GM12875 (cell line): ENCODE data around the gene IQCB1.
"Not testable (repeated sequence)": the region's sequence is repeated elsewhere in the genome, so short reads cannot be mapped to it uniquely, and the experiment has no call there.

Experiments
- H3K4me3 ChIP-seq: one replicate; pipeline ENCODE4 v1.5.1; 2011; ENCODE audit warnings: low read depth, low read length, control low read depth
- TF ChIP-seq, protein P1 (sequence below): IDR thresholded peaks from 2 replicates; pipeline ENCODE4 v1.5.1; 2011; ENCODE audit warnings: low read depth, mild to moderate bottlenecking, control low read depth, inconsistent platforms, low read length, moderate library complexity, borderline replicate concordance; ENCODE audit not compliant: insufficient read depth

The IQCB1 gene

DNA sequence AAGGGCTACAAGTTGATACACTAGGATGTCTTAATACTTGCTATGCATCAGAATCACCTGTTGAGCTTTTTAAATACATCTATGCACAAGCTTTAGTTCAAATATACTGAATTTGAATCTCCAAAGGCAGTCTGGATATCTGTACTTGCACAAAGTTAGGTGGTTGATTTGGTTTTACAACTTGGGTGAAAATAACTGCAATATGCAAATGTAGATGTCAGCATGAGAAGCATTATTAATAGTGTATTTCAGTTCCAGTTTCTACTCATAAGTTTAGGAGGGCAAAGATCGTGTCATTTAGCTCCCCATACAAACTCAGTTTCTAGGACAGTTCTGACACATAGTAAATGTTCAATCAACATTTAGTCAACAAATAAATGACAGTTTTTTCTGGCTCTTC lies 25.6 kb downstream of the IQCB1 start:
- TF ChIP-seq, protein P1, sequence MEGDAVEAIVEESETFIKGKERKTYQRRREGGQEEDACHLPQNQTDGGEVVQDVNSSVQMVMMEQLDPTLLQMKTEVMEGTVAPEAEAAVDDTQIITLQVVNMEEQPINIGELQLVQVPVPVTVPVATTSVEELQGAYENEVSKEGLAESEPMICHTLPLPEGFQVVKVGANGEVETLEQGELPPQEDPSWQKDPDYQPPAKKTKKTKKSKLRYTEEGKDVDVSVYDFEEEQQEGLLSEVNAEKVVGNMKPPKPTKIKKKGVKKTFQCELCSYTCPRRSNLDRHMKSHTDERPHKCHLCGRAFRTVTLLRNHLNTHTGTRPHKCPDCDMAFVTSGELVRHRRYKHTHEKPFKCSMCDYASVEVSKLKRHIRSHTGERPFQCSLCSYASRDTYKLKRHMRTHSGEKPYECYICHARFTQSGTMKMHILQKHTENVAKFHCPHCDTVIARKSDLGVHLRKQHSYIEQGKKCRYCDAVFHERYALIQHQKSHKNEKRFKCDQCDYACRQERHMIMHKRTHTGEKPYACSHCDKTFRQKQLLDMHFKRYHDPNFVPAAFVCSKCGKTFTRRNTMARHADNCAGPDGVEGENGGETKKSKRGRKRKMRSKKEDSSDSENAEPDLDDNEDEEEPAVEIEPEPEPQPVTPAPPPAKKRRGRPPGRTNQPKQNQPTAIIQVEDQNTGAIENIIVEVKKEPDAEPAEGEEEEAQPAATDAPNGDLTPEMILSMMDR: no peak
- H3K4me3 ChIP-seq: no peak overlapping the region

DNA sequence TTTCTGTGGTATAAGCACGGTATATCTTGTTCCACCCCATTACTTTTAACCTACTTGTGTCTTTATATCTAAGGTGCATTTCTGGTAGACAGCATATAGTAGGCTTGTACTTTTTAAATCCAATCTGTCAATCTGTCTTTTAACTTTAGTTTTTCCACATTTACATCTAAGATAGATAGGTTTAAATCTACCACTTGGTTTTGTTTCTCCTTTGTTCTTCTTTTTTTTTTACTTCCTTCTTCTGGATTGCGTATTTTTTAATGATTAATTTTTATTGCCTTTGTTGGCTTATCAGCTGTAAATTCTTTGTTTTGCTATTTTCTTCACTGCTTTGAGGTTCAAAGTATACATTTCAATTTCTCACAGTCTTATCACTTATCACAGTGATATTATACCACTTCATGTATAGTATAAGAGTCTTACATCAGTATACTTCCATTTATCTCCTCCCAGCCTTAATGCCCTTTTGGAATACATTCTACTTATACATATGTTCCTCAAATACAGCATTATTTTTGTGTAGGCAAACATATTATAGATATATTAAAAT lies 31.0 kb downstream of the IQCB1 start:
- no peak overlapping the region for H3K4me3 ChIP-seq

DNA sequence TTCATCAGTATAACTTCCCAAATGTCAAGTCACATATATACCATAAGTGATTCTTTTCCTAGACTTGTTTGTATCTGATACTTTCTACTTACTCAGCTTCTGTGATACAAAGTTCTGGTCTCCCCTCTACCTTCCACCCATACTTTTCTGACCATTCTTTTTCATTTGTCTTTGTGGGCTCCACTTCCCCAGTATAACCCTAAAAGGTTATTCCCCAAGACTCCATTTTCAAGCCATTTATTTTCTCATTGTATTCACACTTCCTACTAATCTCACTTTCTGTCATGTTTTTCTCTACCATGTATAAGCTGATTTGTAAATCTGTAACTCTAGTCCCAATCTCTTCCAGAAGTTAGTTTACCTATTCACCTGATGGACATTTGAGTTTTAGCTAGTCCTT lies 34.0 kb downstream of the IQCB1 start:
- H3K4me3 ChIP-seq: no peak overlapping the region
- TF ChIP-seq, protein P1: no peak

More for the DNA sequence above, 31.0 kb downstream of the IQCB1 start:
- TF ChIP-seq, protein P1: no peak

DNA sequence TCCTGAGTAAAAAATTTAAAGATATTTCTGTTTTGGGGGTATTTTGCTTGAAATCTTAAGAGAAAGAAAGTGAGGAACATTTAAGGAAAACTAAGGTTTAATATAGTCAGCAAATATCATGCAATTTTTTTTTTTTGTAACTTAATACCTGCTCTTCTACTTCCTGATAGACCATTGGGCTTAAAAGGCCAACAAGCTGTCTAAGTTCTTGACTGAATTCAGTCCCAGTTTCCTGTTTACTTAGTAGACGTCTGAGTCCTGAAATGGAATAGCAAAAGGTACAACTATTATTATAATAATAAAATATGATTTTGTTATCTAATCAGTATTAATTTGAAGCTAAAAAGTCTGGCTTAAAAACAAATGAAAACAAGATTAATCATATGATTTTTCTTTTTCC lies 37.9 kb downstream of the IQCB1 start:
- H3K4me3 ChIP-seq: no peak overlapping the region
- TF ChIP-seq, protein P1: no peak

DNA sequence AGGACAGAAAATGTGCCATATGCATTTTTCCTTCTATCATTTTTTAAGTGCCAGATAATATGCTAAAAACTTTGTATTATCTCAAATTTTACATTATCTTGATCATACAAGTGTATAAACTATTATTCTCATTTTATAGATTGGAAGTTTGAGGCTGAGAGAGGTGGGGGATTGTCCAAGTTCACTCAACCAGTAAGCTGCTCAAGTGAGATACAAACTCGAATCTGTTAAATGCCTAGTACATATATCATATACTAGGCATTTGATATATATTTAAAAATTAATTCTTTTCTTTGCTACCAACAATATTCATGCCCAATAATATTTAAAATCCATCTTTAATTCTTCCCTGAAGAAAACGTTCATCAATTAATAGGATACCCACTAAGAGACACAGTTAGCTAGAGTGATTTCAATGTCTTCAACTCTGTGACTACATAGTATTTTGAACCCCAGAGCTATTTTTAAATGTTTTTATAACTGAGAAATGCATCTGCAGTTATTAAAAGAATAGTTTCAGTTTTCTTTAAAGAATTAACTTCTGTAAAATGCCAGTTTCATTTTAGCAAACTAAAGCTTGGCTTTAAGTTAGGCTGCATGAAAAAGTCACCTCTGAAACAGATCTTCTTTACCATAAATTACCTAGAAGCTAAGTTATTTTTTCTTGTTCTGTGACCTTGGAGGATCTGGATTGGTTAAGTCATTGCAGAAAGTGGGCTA lies 40.4 kb downstream of the IQCB1 start:
- TF ChIP-seq, protein P1: no peak
- H3K4me3 ChIP-seq: no peak overlapping the region

DNA sequence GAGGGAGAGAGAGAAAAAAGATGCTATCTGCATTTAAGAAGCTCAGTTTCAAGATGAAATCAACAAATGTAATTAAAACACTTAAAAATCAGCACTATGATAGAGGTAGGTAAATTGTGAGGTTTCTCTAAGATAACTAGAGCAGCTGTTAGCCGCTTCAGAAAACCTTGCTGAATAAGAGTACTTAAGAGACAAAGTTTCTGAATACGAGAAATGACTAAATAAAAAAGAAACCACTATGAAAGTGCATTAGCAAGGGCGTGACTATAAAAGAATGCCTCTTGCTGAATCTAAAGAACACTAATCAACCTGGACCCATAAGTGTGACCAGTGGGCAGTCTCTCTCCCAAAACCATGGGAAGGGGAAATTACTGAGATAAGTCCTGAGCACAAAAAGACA lies 41.8 kb downstream of the IQCB1 start:
- no peak overlapping the region for H3K4me3 ChIP-seq
- TF ChIP-seq, protein P1: no peak

DNA sequence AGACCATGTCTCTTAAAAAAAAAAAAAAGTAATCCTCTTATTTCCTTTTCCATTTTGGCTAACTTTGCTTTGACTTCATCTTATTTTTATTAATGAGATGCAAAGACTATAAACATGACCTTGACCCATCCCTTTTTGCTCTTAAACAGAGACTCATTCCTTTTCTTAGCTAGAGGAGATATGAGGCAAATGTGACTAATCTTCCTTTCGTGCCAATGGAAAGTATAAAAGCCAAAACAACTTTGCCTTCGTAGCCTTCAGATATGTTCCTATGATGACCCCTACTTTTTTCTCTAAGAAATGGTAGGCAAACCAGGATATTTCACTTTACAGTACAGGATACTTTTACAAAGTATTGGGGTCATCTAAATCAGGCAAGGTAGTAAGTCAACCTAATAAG lies 48.4 kb downstream of the IQCB1 start:
- H3K4me3 ChIP-seq: no peak overlapping the region
- TF ChIP-seq, protein P1: no peak

DNA sequence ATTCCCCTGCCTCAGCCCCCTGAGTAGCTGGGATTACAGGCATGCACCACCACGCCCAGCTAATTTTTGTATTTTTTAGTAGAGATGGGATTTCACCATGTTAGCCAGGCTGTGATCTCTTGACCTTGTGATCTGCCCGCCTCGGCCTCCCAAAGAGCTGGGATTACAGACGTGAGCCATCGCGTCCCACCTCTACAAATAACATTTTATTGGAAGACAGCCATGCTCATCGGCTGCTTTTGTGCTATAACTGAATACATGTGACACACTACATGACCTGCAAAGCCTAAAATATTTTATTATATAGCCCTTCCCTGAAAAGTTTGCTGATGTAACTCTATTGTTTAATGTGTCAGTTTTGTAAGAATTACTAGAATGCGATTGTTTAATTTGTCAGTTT lies 52.1 kb downstream of the IQCB1 start:
- H3K4me3 ChIP-seq: not testable (repeated sequence)
